ENCODE data around the gene FER. TPM values are rescaled to one million over a fixed set of nuclear protein-coding genes. Genes with fewer than 3 reads are reported as not detected.

Gene FER
- total and polyA plus RNA-seq, 2 experiments from 2014 or later, result 10.6 to 29.4 TPM

DNA sequence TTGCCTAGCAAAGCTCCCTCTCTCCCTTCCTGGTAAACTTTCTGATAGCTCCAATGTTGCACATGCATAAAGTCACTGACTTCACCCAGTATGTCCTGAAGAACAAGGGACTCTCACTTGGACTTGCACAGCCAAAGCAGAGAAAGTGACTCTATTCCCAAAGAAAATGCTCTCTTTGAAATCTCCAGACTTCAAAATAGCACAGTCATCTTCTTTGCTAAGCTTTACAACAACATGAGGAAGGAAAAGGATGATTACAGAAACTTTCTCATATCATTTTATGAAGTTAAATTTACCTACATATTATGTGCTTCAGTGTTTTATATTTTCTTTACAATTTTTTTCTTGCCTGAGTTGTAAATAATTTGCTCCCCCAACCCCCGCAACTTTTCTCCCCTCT, 397.4 kb downstream of the FER start:
- H3K27ac ChIP-seq, result no peak overlapping the region

DNA sequence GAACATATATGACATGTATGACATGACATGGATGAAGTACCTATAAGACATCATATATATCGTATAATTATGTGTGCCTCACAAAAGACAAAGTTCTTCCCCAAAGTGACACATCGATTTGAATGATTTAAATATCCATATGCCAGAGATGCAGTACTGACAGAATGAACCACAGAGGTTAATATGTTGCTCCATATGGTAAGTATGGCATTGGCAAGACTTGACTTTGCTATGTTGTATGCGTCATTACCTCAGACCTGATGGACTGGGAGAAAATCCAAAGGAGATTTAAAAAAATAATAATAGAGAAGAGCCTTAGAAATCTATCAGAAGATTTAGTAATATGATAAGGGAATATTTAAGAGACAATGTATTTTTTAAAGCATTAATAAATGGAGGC, 398.9 kb downstream of the FER start:
- no peaks in the 10 kb centered on the region for H3K36me3 ChIP-seq (replicated peaks; ENCODE audit: insufficient read depth, low read depth)
- H3K27ac ChIP-seq, result no peak overlapping the region
- TF ChIP-seq EZH2 (IDR thresholded peaks at IDR 0.05; ENCODE audit: borderline replicate concordance) (no peak), EZH2phosphoT487 (IDR thresholded peaks at IDR 0.05; ENCODE audit: low read depth, severe bottlenecking, unreplicated experiment) (no peak)
- TF ChIP-seq, protein P1, sequence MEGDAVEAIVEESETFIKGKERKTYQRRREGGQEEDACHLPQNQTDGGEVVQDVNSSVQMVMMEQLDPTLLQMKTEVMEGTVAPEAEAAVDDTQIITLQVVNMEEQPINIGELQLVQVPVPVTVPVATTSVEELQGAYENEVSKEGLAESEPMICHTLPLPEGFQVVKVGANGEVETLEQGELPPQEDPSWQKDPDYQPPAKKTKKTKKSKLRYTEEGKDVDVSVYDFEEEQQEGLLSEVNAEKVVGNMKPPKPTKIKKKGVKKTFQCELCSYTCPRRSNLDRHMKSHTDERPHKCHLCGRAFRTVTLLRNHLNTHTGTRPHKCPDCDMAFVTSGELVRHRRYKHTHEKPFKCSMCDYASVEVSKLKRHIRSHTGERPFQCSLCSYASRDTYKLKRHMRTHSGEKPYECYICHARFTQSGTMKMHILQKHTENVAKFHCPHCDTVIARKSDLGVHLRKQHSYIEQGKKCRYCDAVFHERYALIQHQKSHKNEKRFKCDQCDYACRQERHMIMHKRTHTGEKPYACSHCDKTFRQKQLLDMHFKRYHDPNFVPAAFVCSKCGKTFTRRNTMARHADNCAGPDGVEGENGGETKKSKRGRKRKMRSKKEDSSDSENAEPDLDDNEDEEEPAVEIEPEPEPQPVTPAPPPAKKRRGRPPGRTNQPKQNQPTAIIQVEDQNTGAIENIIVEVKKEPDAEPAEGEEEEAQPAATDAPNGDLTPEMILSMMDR (IDR thresholded peaks at IDR 0.05; ENCODE audit: poor library complexity), result no peak
- H3K9me2 ChIP-seq (replicated peaks; ENCODE audit: insufficient read depth), result no peaks in the 10 kb centered on the region
- DNase-seq (ENCODE audit: low spot score), result no peak
- 98% methylated on average over 3 of the region's 3 CpGs for WGBS (ENCODE audit: low lambda C conversion rate, missing lambda C conversion rate)
- H2AFZ ChIP-seq, result no peak overlapping the region
- no peaks in the 10 kb centered on the region for H3K4me1 ChIP-seq (ENCODE audit: insufficient read depth)
- no peaks in the 10 kb centered on the region for H3K79me2 ChIP-seq
- H3K4me2 ChIP-seq, result no peak overlapping the region
- no peaks in the 10 kb centered on the region for H4K20me1 ChIP-seq (ENCODE audit: insufficient read depth, poor library complexity, severe bottlenecking)
- no peaks in the 10 kb centered on the region for H3K9me3 ChIP-seq (ENCODE audit: low read depth)
- no peak overlapping the region for H3K4me3 ChIP-seq
- H3K27me3 ChIP-seq, result no peaks in the 10 kb centered on the region

More for the DNA sequence above, 397.4 kb downstream of the FER start:
- Histone ChIP-seq H3K9me2 (replicated peaks; ENCODE audit: insufficient read depth) (no peaks in the 10 kb centered on the region), H4K20me1 (ENCODE audit: insufficient read depth, poor library complexity, severe bottlenecking) (no peaks in the 10 kb centered on the region), H3K36me3 (replicated peaks; ENCODE audit: insufficient read depth, low read depth) (no peaks in the 10 kb centered on the region), H3K4me3 (no peak overlapping the region), H3K9me3 (ENCODE audit: low read depth) (no peaks in the 10 kb centered on the region), H3K27me3 (no peaks in the 10 kb centered on the region), H2AFZ (no peak overlapping the region), H3K4me2 (no peak overlapping the region), H3K4me1 (ENCODE audit: insufficient read depth) (no peaks in the 10 kb centered on the region), H3K79me2 (no peaks in the 10 kb centered on the region)
- no peak for DNase-seq (ENCODE audit: low spot score)
- 96% methylated on average over 1 of the region's 1 CpG for WGBS (ENCODE audit: low lambda C conversion rate, missing lambda C conversion rate)
- TF ChIP-seq EZH2 (IDR thresholded peaks at IDR 0.05; ENCODE audit: borderline replicate concordance) (no peak), EZH2phosphoT487 (IDR thresholded peaks at IDR 0.05; ENCODE audit: low read depth, severe bottlenecking, unreplicated experiment) (no peak)
- TF ChIP-seq, protein P1 (IDR thresholded peaks at IDR 0.05; ENCODE audit: poor library complexity), result no peak

DNA sequence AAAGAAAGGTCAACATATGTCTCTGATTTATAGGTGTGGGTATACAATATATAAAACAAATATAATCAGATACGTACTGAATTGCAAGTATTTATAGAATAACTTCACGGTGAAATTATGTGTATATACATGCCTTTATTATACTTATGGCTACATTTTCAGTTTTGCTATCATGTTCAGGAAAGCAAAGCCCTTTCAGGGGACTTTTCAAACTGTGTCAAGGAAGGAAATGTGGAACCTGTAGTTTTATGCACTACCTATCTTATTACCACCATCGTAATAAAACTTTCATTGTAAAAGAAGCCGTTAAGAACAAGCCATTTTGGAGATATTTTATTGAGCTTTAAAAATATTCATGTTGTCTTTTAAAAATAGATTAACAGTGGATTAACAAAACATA, 404.9 kb downstream of the FER start:
- DNase-seq (ENCODE audit: low spot score), result no peak
- WGBS (ENCODE audit: low lambda C conversion rate, missing lambda C conversion rate), result 81% methylated on average over 4 of the region's 4 CpGs
- no peaks in the 10 kb centered on the region for H4K20me1 ChIP-seq (ENCODE audit: insufficient read depth, poor library complexity, severe bottlenecking)
- no peaks in the 10 kb centered on the region for H3K4me1 ChIP-seq (ENCODE audit: insufficient read depth)
- H3K9me3 ChIP-seq (ENCODE audit: low read depth), result no peaks in the 10 kb centered on the region
- no peaks in the 10 kb centered on the region for H3K79me2 ChIP-seq
- H3K27me3 ChIP-seq, result no peaks in the 10 kb centered on the region
- H2AFZ ChIP-seq, result no peak overlapping the region
- H3K4me3 ChIP-seq, result no peak overlapping the region
- H3K4me2 ChIP-seq, result no peak overlapping the region
- TF ChIP-seq EZH2 (IDR thresholded peaks at IDR 0.05; ENCODE audit: borderline replicate concordance) (no peak), EZH2phosphoT487 (IDR thresholded peaks at IDR 0.05; ENCODE audit: low read depth, severe bottlenecking, unreplicated experiment) (no peak)
- TF ChIP-seq, protein P1 (IDR thresholded peaks at IDR 0.05; ENCODE audit: poor library complexity), result no peak
- no peaks in the 10 kb centered on the region for H3K36me3 ChIP-seq (replicated peaks; ENCODE audit: insufficient read depth, low read depth)
- H3K27ac ChIP-seq, result no peak overlapping the region
- H3K9me2 ChIP-seq (replicated peaks; ENCODE audit: insufficient read depth), result no peaks in the 10 kb centered on the region

DNA sequence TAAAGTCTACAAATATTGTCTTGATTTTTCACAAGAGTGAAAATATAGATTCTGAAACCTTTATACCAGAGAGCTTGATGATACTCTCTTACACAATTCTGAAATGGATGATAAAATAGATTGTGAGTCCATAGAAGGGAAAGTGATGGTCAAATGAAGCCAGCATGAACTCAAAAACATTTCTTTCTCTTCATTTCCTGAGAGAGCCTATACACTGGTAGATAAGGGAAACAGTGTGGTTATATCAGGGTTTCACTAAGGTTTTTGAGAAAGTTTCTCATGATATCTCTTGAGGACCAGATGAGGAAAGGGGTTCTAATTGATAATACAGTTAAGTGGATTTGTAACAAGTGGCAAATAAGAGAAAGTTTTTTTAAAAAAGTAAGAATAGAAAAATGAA, 407.9 kb downstream of the FER start:
- no peaks in the 10 kb centered on the region for H3K9me3 ChIP-seq (ENCODE audit: low read depth)
- H3K27ac ChIP-seq, result no peak overlapping the region
- no peaks in the 10 kb centered on the region for H3K27me3 ChIP-seq
- H3K36me3 ChIP-seq (replicated peaks; ENCODE audit: insufficient read depth, low read depth), result no peaks in the 10 kb centered on the region
- H3K9me2 ChIP-seq (replicated peaks; ENCODE audit: insufficient read depth), result no peaks in the 10 kb centered on the region
- no peaks in the 10 kb centered on the region for H3K4me1 ChIP-seq (ENCODE audit: insufficient read depth)
- H3K79me2 ChIP-seq, result no peaks in the 10 kb centered on the region
- H2AFZ ChIP-seq, result no peak overlapping the region
- H4K20me1 ChIP-seq (ENCODE audit: insufficient read depth, poor library complexity, severe bottlenecking), result no peaks in the 10 kb centered on the region
- H3K4me3 ChIP-seq, result no peak overlapping the region
- TF ChIP-seq EZH2phosphoT487 (IDR thresholded peaks at IDR 0.05; ENCODE audit: low read depth, severe bottlenecking, unreplicated experiment) (no peak), EZH2 (IDR thresholded peaks at IDR 0.05; ENCODE audit: borderline replicate concordance) (no peak)
- TF ChIP-seq, protein P1 (IDR thresholded peaks at IDR 0.05; ENCODE audit: poor library complexity), result no peak
- H3K4me2 ChIP-seq, result no peak overlapping the region
- no peak for DNase-seq (ENCODE audit: low spot score)
